Psoas muscle (tissue), 8 donors: ENCODE results near the gene ANO6. TPM values are rescaled to one million over a fixed set of nuclear protein-coding genes. Genes with fewer than 3 reads are reported as not detected.

ENCODE experiments used
- ATAC-seq, 4 donors: fragments of 200-7000 bp; cut with Tn5 transposase; one replicate each; pipeline ENCODE4 v1.9.1; 2020; ENCODE audit warnings: moderate library complexity in 3 of 4, mild to moderate bottlenecking in 2 of 4
- DNase-seq, 2 donors: peaks; one replicate each; pipeline ENCODE4 v3.0.0-alpha.2; 2020
- H3K27ac ChIP-seq: fragments of 200-600 bp; one replicate; pipeline ENCODE4 v1.8.0; 2022
- H3K27me3 ChIP-seq, 3 donors: fragments of 200-600 bp in 1 of 3; one replicate each; pipeline versions ENCODE4 v1.6.1 to v1.8.0; 2013 to 2022; ENCODE audit warnings: low read length in 2 of 3, mild to moderate bottlenecking in 2 of 3, moderate library complexity in 1 of 3; ENCODE audit not compliant: insufficient read depth in 3 of 3
- H3K36me3 ChIP-seq, 2 donors: fragments of 200-600 bp in 1 of 2; one replicate each; pipeline versions ENCODE4 v1.6.1 to v1.8.0; 2013 to 2022; ENCODE audit warnings: low read depth in 1 of 2, mild to moderate bottlenecking in 1 of 2, moderate library complexity in 1 of 2; ENCODE audit not compliant: insufficient read depth in 1 of 2
- H3K4me1 ChIP-seq: fragments of 200-600 bp; one replicate; pipeline ENCODE4 v1.8.0; 2022
- H3K4me3 ChIP-seq: fragments of 200-600 bp; one replicate; pipeline ENCODE4 v1.8.0; 2022; ENCODE audit warnings: mild to moderate bottlenecking
- H3K9me3 ChIP-seq: fragments of 200-600 bp; one replicate; pipeline ENCODE4 v1.8.0; 2022
- CTCF ChIP-seq: fragments of 200-600 bp; IDR thresholded peaks from one replicate; pipeline ENCODE4 v1.8.0; 2022; ENCODE audit warnings: antibody characterized with exemption
- WGBS, 3 donors: extraction: QIAGEN DNeasy Blood & Tissue Kit; methylation state at CpG; one replicate each; pipeline versions ENCODE4 v1.1.6 to v1.1.7; 2013; 5-methylcytosine and 5-hydroxymethylcytosine counted together
- intact Hi-C, 2 donors: fragments of 100-400 bp; cut with DNase I; formaldehyde crosslinking; loops; one replicate each; pipeline versions ENCODE4 v1.11.0 to v1.14.2; 2022
- polyA plus RNA-seq, 3 donors: library from polyadenylated mRNA; stranded (reverse); fragments of 200-250 nt; gene quantifications; one replicate each; pipeline ENCODE4 v1.2.3, GENCODE V29; 2013
- total RNA-seq, 4 donors: library from RNA; stranded (reverse); fragmentation: NEBNext Ultra II Directional in 2 of 4; extraction: Animal tissue kit (Norgen Biotek cat#: 25700) in 2 of 4; gene quantifications; one replicate each; pipeline versions ENCODE4 v1.2.1 to v1.2.4, GENCODE V29; 2021 to 2023
- donor health status: healthy with polysubstance abuse.
- donor health status: DM: no; HTN: no; CAD: no; lungs with moderate emphysema.
- donor health status: Bipolar disorder and iron deficiency.
- donor health status: healthy.
- donor health status: DM: yes; HTN: yes; CAD: no.
- donor health status: DM: no; HTN: no; CAD: no.
- donor health status: DM: no; HTN: no; CAD: no.
- donor health status: DM: yes; HTN: yes; CAD: no.

Gene ANO6
- total and polyA plus RNA-seq, 7 donors, result 25.6 to 121 (median 51.5) TPM

GRCh38 chr12:45409966-45410365 lies 194.1 kb downstream of the ANO6 start:
- ATAC-seq (peak; percentile 78 to 91 (median 87)), DNase-seq (peak; percentile 46 to 70)
- 16 to 39% (median 27%) methylated on average over 7 of the region's 7 CpGs for WGBS, 3 donors
- no peak for TF ChIP-seq CTCF
- intact Hi-C loops, result loop anchor here in 1 of 2 donors (10.0 kb wide), 1 partner anchor 315 kb away; the partner anchor contains the start of gene ARID2
- H3K4me3 ChIP-seq, result no peak overlapping the region
- H3K27me3 ChIP-seq, result no peaks in the 10 kb centered on the region
- no peaks in the 10 kb centered on the region for H3K9me3 ChIP-seq
- H3K27ac ChIP-seq, result peak overlapping the region; percentile 90
- H3K36me3 ChIP-seq, result peaks cover 3 to 79% of the 10 kb centered on the region in 2 donors
- H3K4me1 ChIP-seq, result peaks cover 39% of the 10 kb centered on the region

DNA sequence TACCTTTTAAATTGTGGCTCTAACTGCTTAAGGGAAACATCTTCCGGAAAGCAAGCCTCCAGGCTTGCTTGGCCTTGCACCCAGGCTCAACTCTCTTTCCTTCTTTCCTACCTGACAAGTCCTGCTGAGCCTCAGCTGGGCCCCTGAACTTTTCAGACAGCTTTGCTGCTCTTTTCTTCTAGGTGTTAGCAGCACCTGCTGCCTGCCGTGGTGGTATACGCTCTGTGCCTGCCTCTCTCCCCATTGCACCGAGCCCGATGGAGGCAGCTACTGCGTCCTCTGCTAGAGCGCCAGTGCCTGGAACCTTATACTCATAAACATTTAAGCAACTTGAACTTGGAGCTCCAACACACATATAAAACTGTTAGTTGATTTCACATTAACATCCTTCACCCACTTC lies 195.7 kb downstream of the ANO6 start:
- ATAC-seq (no peak), DNase-seq (no peak)
- intact Hi-C loops, result loop anchor here in 1 of 2 donors (10.0 kb wide), 1 partner anchor 313 kb away; the partner anchor contains the start of gene ARID2
- H3K4me3 ChIP-seq, result no peak overlapping the region
- H3K27me3 ChIP-seq, result no peaks in the 10 kb centered on the region
- H3K27ac ChIP-seq, result peak overlapping the region; percentile 90
- H3K9me3 ChIP-seq, result no peaks in the 10 kb centered on the region
- H3K4me1 ChIP-seq, result peaks cover 35% of the 10 kb centered on the region
- H3K36me3 ChIP-seq, result peaks cover 3 to 73% of the 10 kb centered on the region in 2 donors
- WGBS, 3 donors, result 98 to 99% (median 99%) methylated on average over 7 of the region's 7 CpGs
- TF ChIP-seq CTCF, result no peak

DNA sequence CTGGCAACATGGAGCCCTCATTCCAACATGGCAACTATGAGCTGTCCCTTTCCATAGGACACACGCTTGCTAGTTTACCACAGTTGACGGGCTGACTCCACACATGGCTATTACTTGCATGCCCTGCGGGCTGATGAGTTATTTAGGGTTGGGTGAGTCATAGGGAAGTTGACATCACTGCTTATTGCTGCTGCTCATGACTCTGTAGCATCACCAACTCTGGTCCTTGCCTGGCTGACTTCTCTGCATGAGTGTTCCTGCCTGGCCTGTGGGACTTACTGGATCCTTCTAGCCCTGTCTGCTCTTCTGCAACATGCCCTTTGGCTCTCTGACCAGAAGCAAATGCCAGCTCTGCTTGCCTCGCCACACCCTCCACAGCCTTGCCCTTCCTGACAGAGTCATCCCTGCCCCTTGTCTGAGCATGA lies 199.5 kb downstream of the ANO6 start:
- Histone ChIP-seq H3K27me3 (no peaks in the 10 kb centered on the region), H3K4me3 (no peak overlapping the region), H3K4me1 (peaks cover 9% of the 10 kb centered on the region), H3K27ac (peak overlapping the region; percentile 82), H3K36me3 (peaks cover 9 to 86% of the 10 kb centered on the region in 2 donors), H3K9me3 (no peaks in the 10 kb centered on the region)
- peak; percentile 74 to 83 for DNase-seq
- WGBS, 3 donors, result 24 to 50% (median 29%) methylated on average over 4 of the region's 4 CpGs
- intact Hi-C loops, result loop anchor here in 1 of 2 donors (10.0 kb wide), 1 partner anchor 309 kb away; the partner anchor contains the start of gene ARID2
- TF ChIP-seq CTCF, result no peak
- peak; percentile 97 to 99 (median 99) for ATAC-seq

DNA sequence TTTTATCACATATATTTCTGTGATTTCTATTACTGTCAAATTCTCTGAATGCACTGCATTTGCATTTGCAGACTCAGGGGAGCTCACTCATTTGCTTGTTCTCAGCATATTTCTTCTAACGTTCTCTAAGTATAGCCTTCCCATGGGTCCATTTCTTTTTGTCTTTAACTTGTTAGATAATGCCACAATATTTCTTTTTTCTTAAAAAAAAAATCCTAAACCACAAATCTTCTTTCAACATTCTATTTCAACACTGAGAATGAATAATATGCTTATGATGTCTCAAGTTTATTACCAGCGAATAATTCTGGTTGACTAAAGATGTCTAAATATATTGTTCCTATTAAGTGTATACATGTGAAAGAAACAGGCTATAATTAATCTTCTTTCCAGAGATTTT lies 200.2 kb downstream of the ANO6 start:
- H3K27ac ChIP-seq, result peak overlapping the region; percentile 82
- H3K36me3 ChIP-seq, result peaks cover 9 to 86% of the 10 kb centered on the region in 2 donors
- 78 to 81% (median 78%) methylated on average over 2 of the region's 2 CpGs for WGBS, 3 donors
- no peak for ATAC-seq
- H3K9me3 ChIP-seq, result no peaks in the 10 kb centered on the region
- TF ChIP-seq CTCF, result no peak
- DNase-seq, result no peak
- peaks cover 7% of the 10 kb centered on the region for H3K4me1 ChIP-seq
- H3K27me3 ChIP-seq, result no peaks in the 10 kb centered on the region
- H3K4me3 ChIP-seq, result no peak overlapping the region
- intact Hi-C loops, result loop anchor here in 1 of 2 donors (10.0 kb wide), 1 partner anchor 309 kb away; the partner anchor contains the start of gene ARID2

GRCh38 chr12:45418520-45418919 lies 202.6 kb downstream of the ANO6 start:
- no peak for ATAC-seq
- Histone ChIP-seq H3K4me3 (no peak overlapping the region), H3K36me3 (peaks cover 6 to 86% of the 10 kb centered on the region in 2 donors), H3K27me3 (no peaks in the 10 kb centered on the region), H3K9me3 (no peaks in the 10 kb centered on the region), H3K27ac (no peak overlapping the region), H3K4me1 (peaks cover 7% of the 10 kb centered on the region)
- no peak for TF ChIP-seq CTCF
- DNase-seq, result no peak
- intact Hi-C loops, result loop anchor here in 1 of 2 donors (10.0 kb wide), 1 partner anchor 306 kb away; the partner anchor contains the start of gene ARID2
- 87 to 95% (median 91%) methylated on average over 1 of the region's 1 CpG for WGBS, 3 donors
